Stimulated activated CD4-positive, alpha-beta T cell treated with anti-CD3 and anti-CD28 coated beads, Interleukin-12 subunit alpha, Interleukin-12 subunit beta, amount 100 ng/mL, for 24 hours (primary cell): ENCODE measurements around the gene NXPH1.

Experiments used
- DNase-seq, 2 experiments: peaks; one replicate each; pipeline ENCODE4 v3.0.0-alpha.2; 2020; ENCODE audit warnings: low read depth in 2 of 2

NXPH1 gene

GRCh38 chr7:8591289-8591688, 157.9 kb downstream of the NXPH1 start:
- DNase-seq, result no peak

GRCh38 chr7:8592167-8592566, 158.8 kb downstream of the NXPH1 start:
- no peak for DNase-seq

DNA sequence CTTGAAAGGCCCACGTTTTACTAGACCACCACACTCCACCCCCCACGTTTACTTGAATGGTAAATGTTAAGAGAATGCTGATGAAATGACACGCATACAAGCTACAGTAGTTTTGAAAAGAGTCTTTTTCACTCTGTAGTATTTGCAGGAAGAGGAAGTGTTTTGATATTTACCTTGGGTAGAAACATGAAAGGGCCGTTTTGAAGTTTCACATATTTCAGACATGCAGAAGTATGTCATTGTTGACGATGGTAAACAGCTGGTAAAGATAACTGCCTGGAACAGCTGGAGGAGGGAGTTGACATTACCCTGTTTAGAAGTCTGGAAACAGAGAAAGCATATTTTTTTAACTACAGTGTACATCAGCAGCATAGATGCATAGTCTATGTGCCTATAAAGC, 160.7 kb downstream of the NXPH1 start:
- DNase-seq, result no peak

DNA sequence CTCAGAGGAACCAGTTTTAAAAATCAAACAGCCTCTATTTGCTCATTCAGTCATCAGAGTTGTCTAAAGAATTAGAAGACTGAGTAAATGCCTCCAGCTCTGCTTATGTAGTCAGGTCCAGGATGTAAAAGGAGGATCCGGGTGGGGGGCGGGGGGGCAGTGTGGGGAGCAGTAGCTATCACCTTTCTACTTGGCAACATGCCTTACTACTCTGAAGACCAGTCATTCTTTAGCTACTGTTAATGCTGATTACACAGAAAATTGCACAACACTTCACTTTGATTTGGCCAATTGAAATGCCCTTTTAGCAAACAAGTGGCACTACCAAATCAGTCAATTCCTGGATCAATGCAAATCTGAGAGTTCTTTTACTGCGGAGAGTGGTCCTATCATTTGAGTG, 164.2 kb downstream of the NXPH1 start:
- DNase-seq, result no peak

DNA sequence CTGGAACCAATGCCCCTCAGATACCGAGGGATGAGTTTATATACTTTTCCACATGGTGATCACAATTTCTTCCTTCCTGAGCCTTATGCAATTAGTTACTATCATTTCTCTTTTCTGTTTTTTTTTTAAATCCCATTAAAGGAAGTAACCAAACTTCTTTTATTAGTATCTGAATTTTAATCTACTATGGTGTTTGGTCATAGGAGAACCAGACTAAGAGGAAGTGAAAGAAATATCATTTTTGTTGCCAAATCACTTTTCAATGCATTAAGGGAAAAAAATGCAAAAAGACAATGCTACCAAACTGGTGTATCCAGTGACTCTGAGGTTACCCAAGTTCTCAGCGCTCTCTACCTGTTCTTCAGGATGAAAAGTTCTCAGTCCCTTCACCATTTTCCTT, 167.7 kb downstream of the NXPH1 start:
- no peak for DNase-seq

DNA sequence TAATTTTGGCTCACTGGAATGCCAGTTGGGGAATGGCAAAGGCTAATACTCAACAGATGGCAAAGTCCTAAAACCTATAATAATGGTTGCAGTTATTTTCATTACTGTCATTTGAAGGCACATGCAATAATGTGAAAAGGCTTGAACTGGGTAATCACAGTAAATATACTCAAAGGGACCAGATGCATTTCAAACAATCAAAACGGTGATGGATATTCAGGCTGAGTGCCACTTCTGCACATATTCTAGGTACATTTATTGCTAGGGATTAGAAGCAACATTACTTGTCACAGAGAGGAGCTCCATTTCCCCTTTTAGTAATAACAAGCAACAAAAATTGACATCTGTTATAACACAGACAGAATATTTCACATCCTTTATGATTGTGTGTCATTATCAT, 171.8 kb downstream of the NXPH1 start:
- DNase-seq, result no peak

DNA sequence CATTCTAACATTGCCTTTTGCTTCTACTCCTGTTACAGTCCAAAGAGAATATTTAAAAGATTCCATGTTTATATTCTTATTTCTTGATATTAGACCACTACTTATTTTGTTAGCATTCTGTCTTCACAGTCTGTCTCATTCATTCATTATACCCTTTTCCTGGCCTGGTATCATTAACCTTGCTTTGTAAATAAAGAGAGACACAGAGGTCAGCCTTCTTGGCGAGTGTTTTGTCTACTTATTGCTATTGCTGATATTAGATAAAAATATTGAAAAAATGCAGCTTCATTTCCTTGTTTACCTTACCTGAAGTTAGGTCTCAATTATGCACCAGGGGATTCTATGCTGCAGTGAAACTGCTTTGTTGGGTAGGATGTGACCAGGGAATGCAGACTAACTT, 179.2 kb downstream of the NXPH1 start:
- no peak for DNase-seq

DNA sequence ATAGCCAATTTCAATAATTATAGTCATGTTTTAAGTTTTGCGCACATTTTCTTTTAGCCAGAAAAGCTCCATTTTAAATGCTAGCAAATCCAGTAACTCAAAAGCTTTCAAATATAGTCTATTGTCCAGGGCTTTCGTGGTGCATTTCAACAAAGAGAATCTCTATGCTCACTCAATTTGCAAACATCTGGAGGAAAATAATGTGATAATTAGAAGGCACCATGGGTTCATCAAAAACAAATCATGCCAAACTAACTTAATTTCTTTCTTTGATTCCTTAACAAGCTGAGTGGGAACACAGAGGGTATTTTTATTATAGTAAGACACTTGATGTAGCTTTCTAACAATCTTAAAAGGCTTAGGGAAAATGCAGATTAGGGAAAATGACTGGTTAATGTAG, 179.8 kb downstream of the NXPH1 start:
- DNase-seq, result no peak

GRCh38 chr7:8615019-8615418, 181.6 kb downstream of the NXPH1 start:
- DNase-seq, result no peak

GRCh38 chr7:8618441-8619070, 185.1 kb downstream of the NXPH1 start:
- DNase-seq, result no peak

DNA sequence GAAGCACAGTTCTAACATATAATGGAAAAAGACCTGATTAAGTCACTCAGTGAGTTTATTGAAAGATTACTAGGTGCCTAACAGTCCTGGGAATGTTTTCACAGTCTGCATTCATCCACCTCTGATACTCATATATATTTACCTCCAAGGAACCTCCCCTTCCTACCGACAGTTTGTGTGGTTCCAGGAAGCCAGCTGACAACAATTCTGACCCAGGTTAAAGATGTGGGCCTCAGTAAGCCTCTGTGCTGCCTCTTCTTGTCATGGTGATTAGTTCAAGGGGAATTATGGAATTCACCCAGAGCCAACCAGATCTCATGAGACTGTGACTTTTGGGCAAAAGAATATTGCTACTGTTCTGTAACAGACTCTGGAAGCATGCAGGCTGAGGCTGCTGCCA, 186.8 kb downstream of the NXPH1 start:
- no peak for DNase-seq

GRCh38 chr7:8625612-8626011, 192.2 kb downstream of the NXPH1 start:
- no peak for DNase-seq

GRCh38 chr7:8627325-8627724, 193.9 kb downstream of the NXPH1 start:
- DNase-seq, result no peak

GRCh38 chr7:8628656-8629055, 195.2 kb downstream of the NXPH1 start:
- no peak for DNase-seq

- DNase-seq, result no peak
These were observed 196.1 kb downstream of the NXPH1 start for GRCh38 chr7:8629504-8629903.

DNA sequence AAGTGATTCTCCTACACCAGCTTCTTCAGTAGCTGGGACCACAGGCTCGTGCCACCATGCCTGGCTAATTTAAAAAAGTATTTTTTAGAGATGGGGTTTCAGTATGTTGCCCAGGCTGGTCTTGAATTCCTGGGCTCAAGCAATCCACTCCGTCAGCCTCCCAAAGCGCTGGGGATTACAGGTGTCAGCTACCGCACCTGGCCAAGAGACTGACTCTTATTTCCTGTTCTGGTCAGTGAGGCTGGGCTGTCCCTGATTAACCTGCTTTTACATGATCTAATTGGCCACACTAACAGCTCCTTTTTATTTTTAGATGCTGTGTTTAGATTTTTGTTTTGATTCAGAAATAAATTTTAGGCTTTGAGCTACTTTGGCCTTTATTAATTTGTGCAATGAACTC, 203.9 kb downstream of the NXPH1 start:
- DNase-seq, result no peak

DNA sequence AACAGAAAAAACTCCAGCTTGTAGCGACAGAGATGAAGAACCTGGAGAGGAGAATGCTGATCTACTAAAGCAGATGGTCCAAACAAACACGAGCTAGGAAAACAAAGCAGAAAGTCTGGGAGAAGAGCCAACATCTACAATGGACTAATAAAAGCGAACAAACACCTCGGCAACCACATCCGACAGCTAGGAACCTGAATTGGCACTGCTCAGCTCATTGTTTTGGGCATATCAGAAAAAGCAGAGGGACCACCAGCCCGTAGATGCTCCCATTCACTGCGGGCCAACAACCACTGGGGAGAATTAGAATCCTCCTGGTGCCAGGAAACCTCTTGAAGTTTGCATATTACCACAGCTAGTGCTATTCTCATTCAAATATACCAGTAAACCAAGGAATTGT, 204.7 kb downstream of the NXPH1 start:
- DNase-seq, result no peak

- no peak for DNase-seq
These were observed 206.3 kb downstream of the NXPH1 start for GRCh38 chr7:8639668-8640067.

DNA sequence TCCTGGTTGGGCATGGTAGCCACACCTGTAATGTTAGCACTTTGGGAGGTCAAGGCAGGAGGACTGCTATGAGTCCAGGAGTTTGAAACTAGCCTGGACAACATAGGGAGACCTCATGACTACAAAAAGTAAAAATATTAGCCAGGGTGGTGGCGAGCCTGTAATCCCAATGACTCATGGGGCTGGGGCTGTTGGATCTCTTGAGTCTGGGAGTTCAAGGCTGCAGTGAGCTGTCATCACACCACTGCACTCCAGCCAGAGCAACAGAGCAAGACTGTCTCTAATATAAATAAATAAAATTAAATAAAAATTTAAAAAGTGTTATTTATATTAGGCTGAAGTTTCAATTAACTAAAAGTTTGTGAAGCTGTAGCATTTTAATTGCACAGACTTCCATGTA, 207.3 kb downstream of the NXPH1 start:
- DNase-seq, result no peak

DNA sequence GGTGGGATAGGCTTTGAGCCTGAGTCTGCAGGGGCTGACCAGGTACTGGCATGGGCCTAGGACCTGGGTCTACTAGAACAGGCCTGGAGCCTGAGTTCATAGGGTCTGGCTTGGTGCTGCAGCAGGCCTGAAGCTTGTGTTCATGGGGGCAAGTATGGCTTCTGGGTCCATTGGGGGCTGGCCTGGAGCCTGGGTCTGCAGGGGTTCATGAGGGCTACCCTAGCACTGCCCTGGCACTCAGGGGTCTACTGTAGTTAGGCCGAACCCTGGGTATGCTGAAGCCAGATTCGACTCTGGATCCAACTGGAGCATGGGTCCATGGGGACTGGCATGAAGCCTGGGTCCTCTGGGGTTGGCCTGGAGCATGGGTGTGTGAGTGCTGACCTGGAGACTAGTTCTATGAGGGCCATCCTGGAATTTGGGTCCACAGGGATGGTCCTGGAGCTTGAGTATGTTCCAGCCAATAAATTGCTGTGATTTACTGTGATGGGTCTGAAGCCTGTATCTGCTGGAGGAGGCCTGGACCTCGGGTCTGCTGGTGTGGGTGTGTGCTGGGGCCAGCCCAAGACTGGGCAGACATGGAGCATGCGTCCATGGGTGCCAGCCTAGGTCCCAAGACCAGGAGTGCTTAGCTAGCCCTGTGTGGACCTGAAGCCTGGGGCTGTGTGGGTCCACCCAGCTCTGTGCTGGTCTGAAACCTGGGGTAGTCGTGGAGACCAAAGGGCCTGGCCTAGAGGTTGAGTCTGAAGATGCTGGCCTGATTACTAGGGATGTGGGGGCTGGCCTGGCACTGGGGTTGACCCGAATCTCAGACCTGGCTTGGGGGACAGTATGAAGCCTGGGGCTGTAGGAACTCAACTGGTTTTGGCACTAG, 235.5 kb downstream of the NXPH1 start:
- no peak for DNase-seq

GRCh38 chr7:8669501-8669851, 236.1 kb downstream of the NXPH1 start:
- no peak for DNase-seq

- no peak for DNase-seq
These were observed 251.0 kb downstream of the NXPH1 start for GRCh38 chr7:8684426-8684825.

DNA sequence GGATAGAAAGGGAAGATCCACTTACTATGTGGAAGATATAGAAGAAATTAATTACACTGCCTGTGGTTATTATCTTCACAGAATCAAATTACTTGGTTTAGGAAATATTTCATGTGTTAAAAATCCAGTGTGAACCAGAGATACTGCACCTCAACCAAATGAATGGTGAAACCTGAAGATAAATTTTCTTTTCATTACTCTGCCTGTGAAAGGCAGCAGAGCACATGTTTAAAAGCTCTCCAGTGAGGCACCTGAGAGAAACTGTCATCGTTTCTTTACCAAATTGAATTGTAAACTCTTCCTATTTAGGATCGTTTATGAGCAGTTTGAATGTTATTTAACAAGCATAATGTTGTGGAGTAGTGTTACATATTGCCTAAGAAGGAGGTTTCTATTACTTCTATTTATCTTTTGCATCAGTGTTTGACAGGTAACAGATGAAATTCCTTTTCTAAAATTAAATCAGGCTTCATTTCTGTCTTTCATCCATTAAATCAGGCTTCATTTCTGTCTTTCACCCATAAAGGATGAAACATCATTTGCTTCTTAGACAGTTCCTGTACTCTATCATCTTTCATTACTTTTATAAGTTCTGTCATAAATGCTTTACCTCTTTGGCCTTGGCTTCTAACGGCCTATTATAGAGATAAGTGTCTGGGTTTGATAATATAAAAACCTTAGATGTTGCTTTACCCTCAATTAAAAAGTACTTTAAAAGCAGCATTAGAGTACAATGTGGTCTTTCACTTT, 266.6 kb downstream of the NXPH1 start:
- DNase-seq, result no peak
